Spleen (tissue), 11 donors: Measurements from ENCODE around the gene POSTN. TPM values are rescaled to one million over a fixed set of nuclear protein-coding genes. Genes with fewer than 3 reads are reported as not detected.

ENCODE experiments used
- DNase-seq: peaks from one replicate; pipeline ENCODE4 v3.0.0-alpha.2; 2020
- H3K27ac ChIP-seq, 8 donors: fragments of 200-600 bp; sonication (generic) in 7 of 8; 1 replicate in 4 of 8; 2 replicates in 4 of 8; pipeline versions ENCODE4 v1.5.0 to v1.8.0; 2016 to 2021; ENCODE audit warnings: inconsistent platforms in 4 of 8, mild to moderate bottlenecking in 4 of 8, moderate library complexity in 1 of 8
- H3K27me3 ChIP-seq, 7 donors: fragments of 200-600 bp; sonication (generic) in 6 of 7; replicated peaks in 1 of 7; 1 replicate in 4 of 7; 2 replicates in 3 of 7; pipeline versions ENCODE4 v1.5.0 to v1.8.0; 2016 to 2021; ENCODE audit warnings: inconsistent platforms in 3 of 7, mild to moderate bottlenecking in 1 of 7
- H3K36me3 ChIP-seq, 6 donors: fragments of 200-600 bp; sonication (generic) in 5 of 6; 1 replicate in 4 of 6; 2 replicates in 2 of 6; pipeline versions ENCODE4 v1.5.0 to v1.8.0; 2016 to 2021; ENCODE audit warnings: inconsistent platforms in 2 of 6
- H3K4me1 ChIP-seq, 6 donors: fragments of 200-600 bp; sonication (generic) in 5 of 6; 1 replicate in 3 of 6; 2 replicates in 3 of 6; pipeline versions ENCODE4 v1.5.0 to v1.8.0; 2016 to 2021; ENCODE audit warnings: inconsistent platforms in 3 of 6
- H3K4me3 ChIP-seq, 8 donors: fragments of 200-600 bp; sonication (generic) in 7 of 8; 1 replicate in 4 of 8; 2 replicates in 4 of 8; pipeline versions ENCODE4 v1.5.0 to v1.8.0; 2016 to 2021; ENCODE audit warnings: inconsistent platforms in 4 of 8, mild to moderate bottlenecking in 4 of 8, moderate library complexity in 2 of 8
- H3K9me3 ChIP-seq, 8 donors: fragments of 200-600 bp; sonication (generic) in 7 of 8; 1 replicate in 4 of 8; 2 replicates in 4 of 8; pipeline versions ENCODE4 v1.5.0 to v1.8.0; 2016 to 2021; ENCODE audit warnings: inconsistent platforms in 4 of 8
- CTCF ChIP-seq, 11 experiments: fragments of 200-600 bp in 7 of 11; fragments of 450-650 bp in 4 of 11; sonication (generic) in 4 of 11; IDR thresholded peaks in 8 of 11; conservative IDR thresholded peaks in 3 of 11; 1 replicate in 7 of 11; 2 replicates in 4 of 11; pipeline versions ENCODE4 v1.4.0 to v1.8.0; 2016 to 2021; ENCODE audit warnings: antibody characterized with exemption in 11 of 11, inconsistent platforms in 4 of 11, mild to moderate bottlenecking in 1 of 11
- POLR2A ChIP-seq, 3 donors: fragments of 450-650 bp; IDR thresholded peaks; one replicate each; pipeline ENCODE4 v1.5.1; 2017; ENCODE audit warnings: antibody characterized with exemption in 3 of 3, mild to moderate bottlenecking in 1 of 3
- POLR2AphosphoS5 ChIP-seq, 3 donors: sonication (generic); formaldehyde crosslinking; IDR thresholded peaks; one replicate each; pipeline ENCODE4 v1.5.1; 2017; ENCODE audit warnings: antibody characterized with exemption in 3 of 3
- WGBS, 5 donors: extraction: QIAGEN DNeasy Blood & Tissue Kit in 3 of 5; methylation state at CpG; one replicate each; pipeline versions ENCODE4 v1.1.5 to v1.1.7; 2013 to 2018; 5-methylcytosine and 5-hydroxymethylcytosine counted together
- intact Hi-C: fragments of 100-400 bp; cut with DNase I; formaldehyde crosslinking; loops from one replicate; pipeline ENCODE4 v1.15.0; 2023; ENCODE audit warnings: low total_unique reads
- polyA plus RNA-seq, 3 donors: library from polyadenylated mRNA; stranded (reverse); fragments of 200-250 nt; gene quantifications; one replicate each; pipeline ENCODE4 v1.2.1, GENCODE V29; 2013
- total RNA-seq, 7 donors: library from RNA; depleted of rRNA in 3 of 7; stranded (reverse); fragments of >200 nt in 3 of 7; fragmentation: NEBNext Ultra II Directional in 4 of 7; extraction: Animal tissue kit (Norgen Biotek cat#: 25700) in 4 of 7; gene quantifications; one replicate each; pipeline versions ENCODE4 v1.1.0 to v1.2.1, GENCODE V29; 2016 to 2021
- donor health status: healthy with polysubstance abuse.
- donor health status: DM: no; HTN: no; CAD: no; lungs with moderate emphysema.
- donor health status: DM: no; HTN: no; CAD: no.
- donor health status: Bipolar disorder and iron deficiency.
- donor health status: healthy.
- donor health status: DM: no; HTN: no; CAD: no.
- donor health status: DM: yes; HTN: yes; CAD: no.

POSTN gene
- total and polyA plus RNA-seq, 10 donors: 0.17 to 2.2 (median 0.68) TPM; not detected in 1

GRCh38 chr13:37515226-37515625 lies 83.3 kb downstream of the POSTN start:
- Histone ChIP-seq H3K36me3 (no peaks in the 10 kb centered on the region), H3K4me3 (no peak overlapping the region), H3K9me3 (no peaks in the 10 kb centered on the region), H3K27ac (no peak overlapping the region), H3K27me3 (no peaks in the 10 kb centered on the region), H3K4me1 (no peaks in the 10 kb centered on the region)
- intact Hi-C loops: no loop called here
- no peak for DNase-seq
- TF ChIP-seq POLR2A (IDR thresholded peaks at IDR 0.05) (no peak), POLR2AphosphoS5 (IDR thresholded peaks at IDR 0.05) (no peak), CTCF (IDR thresholded peaks at IDR 0.05 in 8 of 11, conservative IDR thresholded peaks at IDR 0.05 in 3 of 11) (no peak)
- WGBS, 5 donors: 85 to 98% (median 88%) methylated on average over 1 of the region's 1 CpG
